Gastrocnemius medialis (tissue), 4 donors: Measurements from ENCODE around the gene TTC9. TPM values are rescaled to one million over a fixed set of nuclear protein-coding genes. Genes with fewer than 3 reads are reported as not detected.

ENCODE experiments used
- ATAC-seq, 2 donors: fragments of 150-250 bp; one replicate each; pipeline ENCODE4 v1.9.1; 2016
- DNase-seq, 2 donors: peaks; one replicate each; pipeline ENCODE4 v3.0.0-alpha.2; 2019
- H3K27ac ChIP-seq, 4 donors: fragments of 200-600 bp; sonication (generic); 1 replicate in 1 of 4; 2 replicates in 3 of 4; pipeline ENCODE4 v1.5.1; 2016 to 2018; ENCODE audit warnings: mild to moderate bottlenecking in 2 of 4, moderate library complexity in 1 of 4
- H3K27me3 ChIP-seq, 3 donors: fragments of 200-600 bp; sonication (generic) in 2 of 3; 1 replicate in 1 of 3; 2 replicates in 2 of 3; pipeline versions ENCODE4 v1.5.1 to v1.6.0; 2016 to 2019; ENCODE audit warnings: mild to moderate bottlenecking in 1 of 3, moderate library complexity in 1 of 3
- H3K36me3 ChIP-seq, 2 donors: fragments of 200-600 bp; sonication (generic) in 1 of 2; one replicate each; pipeline ENCODE4 v1.5.1; 2017 to 2018
- H3K4me1 ChIP-seq, 2 donors: fragments of 200-600 bp; sonication (generic) in 1 of 2; one replicate each; pipeline ENCODE4 v1.5.1; 2016 to 2017; ENCODE audit warnings: mild to moderate bottlenecking in 2 of 2
- H3K4me3 ChIP-seq, 4 donors: fragments of 200-600 bp; sonication (generic) in 3 of 4; 1 replicate in 1 of 4; 2 replicates in 3 of 4; pipeline ENCODE4 v1.5.1; 2016 to 2019; ENCODE audit warnings: mild to moderate bottlenecking in 2 of 4
- H3K9me3 ChIP-seq, 3 donors: fragments of 200-600 bp; sonication (generic) in 2 of 3; 1 replicate in 1 of 3; 2 replicates in 2 of 3; pipeline ENCODE4 v1.5.1; 2016 to 2019
- POLR2A ChIP-seq, 2 donors: fragments of 450-650 bp; IDR thresholded peaks; one replicate each; pipeline ENCODE4 v1.6.1; 2017; ENCODE audit warnings: antibody characterized with exemption in 2 of 2, mild to moderate bottlenecking in 2 of 2, moderate library complexity in 2 of 2
- in situ Hi-C, 4 donors: fragments of 200-750 bp; cut with MboI; loops; one replicate each; pipeline versions ENCODE4 v1.15.0 to v1.8.0; 2017; ENCODE audit warnings: low sequenced_read_pairs in 4 of 4
- intact Hi-C: fragments of 100-400 bp; cut with DNase I; formaldehyde crosslinking; loops from one replicate; pipeline ENCODE4 v1.15.1; 2023; ENCODE audit warnings: low total_unique reads
- total RNA-seq, 4 donors: library from RNA; depleted of rRNA; stranded (reverse); fragments of >200 nt; gene quantifications; one replicate each; pipeline versions ENCODE4 v1.1.0 to v1.2.3, GENCODE V29; 2016
- TF ChIP-seq, protein P1 (sequence below), 5 experiments: fragments of 450-650 bp in 3 of 5; fragments of 200-600 bp in 2 of 5; sonication (generic) in 2 of 5; IDR thresholded peaks in 4 of 5; conservative IDR thresholded peaks in 1 of 5; 1 replicate in 4 of 5; 2 replicates in 1 of 5; pipeline ENCODE4 v1.5.1; 2016 to 2019; ENCODE audit warnings: antibody characterized with exemption in 5 of 5, mild to moderate bottlenecking in 3 of 5, moderate library complexity in 3 of 5

Gene TTC9
- total RNA-seq, 4 donors from 2014 or later = 4.4 to 10.8 (median 9.1) TPM

DNA sequence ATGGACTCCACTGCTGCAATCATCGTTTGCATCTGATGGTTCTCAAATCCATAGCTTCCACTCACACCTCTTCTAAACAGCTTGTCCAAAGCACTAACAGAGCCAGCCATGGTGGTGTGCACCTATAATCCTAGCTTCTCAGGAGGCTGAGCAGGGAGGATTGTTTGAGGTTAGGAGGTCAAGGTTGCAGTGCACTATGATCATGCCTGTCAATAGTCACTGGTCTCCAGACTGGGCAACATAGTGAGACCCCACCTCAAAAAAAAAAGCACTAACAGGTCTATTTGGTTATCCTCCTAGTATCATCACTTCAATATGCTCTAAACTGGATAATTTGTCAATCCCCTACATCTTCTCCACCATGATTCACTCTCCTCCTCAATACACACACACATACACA is 63.2 kb downstream of the TTC9 start:
- intact Hi-C loops = no loop called here
- no peak overlapping the region for H3K4me3 ChIP-seq
- DNase-seq (no peak), ATAC-seq (no peak)
- no peaks in the 10 kb centered on the region for H3K4me1 ChIP-seq
- no peaks in the 10 kb centered on the region for H3K27me3 ChIP-seq
- H3K27ac ChIP-seq = no peak overlapping the region
- in situ Hi-C loops = loop anchor here in 1 of 4 donors (25.0 kb wide), 1 partner anchor 893 kb away; no protein-coding TSS in a partner anchor
- H3K36me3 ChIP-seq = no peaks in the 10 kb centered on the region
- no peak for TF ChIP-seq POLR2A (IDR thresholded peaks at IDR 0.05)
- TF ChIP-seq, protein P1, sequence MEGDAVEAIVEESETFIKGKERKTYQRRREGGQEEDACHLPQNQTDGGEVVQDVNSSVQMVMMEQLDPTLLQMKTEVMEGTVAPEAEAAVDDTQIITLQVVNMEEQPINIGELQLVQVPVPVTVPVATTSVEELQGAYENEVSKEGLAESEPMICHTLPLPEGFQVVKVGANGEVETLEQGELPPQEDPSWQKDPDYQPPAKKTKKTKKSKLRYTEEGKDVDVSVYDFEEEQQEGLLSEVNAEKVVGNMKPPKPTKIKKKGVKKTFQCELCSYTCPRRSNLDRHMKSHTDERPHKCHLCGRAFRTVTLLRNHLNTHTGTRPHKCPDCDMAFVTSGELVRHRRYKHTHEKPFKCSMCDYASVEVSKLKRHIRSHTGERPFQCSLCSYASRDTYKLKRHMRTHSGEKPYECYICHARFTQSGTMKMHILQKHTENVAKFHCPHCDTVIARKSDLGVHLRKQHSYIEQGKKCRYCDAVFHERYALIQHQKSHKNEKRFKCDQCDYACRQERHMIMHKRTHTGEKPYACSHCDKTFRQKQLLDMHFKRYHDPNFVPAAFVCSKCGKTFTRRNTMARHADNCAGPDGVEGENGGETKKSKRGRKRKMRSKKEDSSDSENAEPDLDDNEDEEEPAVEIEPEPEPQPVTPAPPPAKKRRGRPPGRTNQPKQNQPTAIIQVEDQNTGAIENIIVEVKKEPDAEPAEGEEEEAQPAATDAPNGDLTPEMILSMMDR (IDR thresholded peaks at IDR 0.05 in 4 of 5, conservative IDR thresholded peaks at IDR 0.05 in 1 of 5) = no peak
- no peaks in the 10 kb centered on the region for H3K9me3 ChIP-seq

DNA sequence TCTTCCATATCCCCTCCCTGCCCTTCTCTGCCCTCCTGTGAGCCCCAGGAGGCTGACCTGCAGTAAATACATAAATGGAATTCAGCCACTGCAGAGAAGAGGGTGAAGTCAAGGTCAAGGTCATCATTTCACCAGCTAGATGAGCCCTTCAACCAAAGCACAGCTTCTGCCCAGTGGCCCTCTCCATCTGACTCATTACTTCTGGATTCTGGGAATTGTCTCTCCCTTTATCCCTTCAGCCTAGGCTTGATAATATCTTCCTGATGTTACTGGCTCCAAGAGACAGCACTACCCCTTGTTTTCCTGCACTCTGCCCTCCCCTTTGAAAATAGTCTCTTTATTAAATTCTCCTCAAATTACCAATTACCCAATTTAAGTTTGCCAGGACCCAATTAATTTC is 64.5 kb downstream of the TTC9 start:
- no peaks in the 10 kb centered on the region for H3K36me3 ChIP-seq
- ATAC-seq = no peak
- intact Hi-C loops = no loop called here
- no peaks in the 10 kb centered on the region for H3K9me3 ChIP-seq
- no peak overlapping the region for H3K27ac ChIP-seq
- DNase-seq = no peak
- no peaks in the 10 kb centered on the region for H3K4me1 ChIP-seq
- in situ Hi-C loops = loop anchor here in 1 of 4 donors (25.0 kb wide), 1 partner anchor 894 kb away; no protein-coding TSS in a partner anchor
- H3K27me3 ChIP-seq = no peaks in the 10 kb centered on the region
- no peak overlapping the region for H3K4me3 ChIP-seq
- no peak for TF ChIP-seq POLR2A (IDR thresholded peaks at IDR 0.05)
- TF ChIP-seq, protein P1 (IDR thresholded peaks at IDR 0.05 in 4 of 5, conservative IDR thresholded peaks at IDR 0.05 in 1 of 5) = no peak

DNA sequence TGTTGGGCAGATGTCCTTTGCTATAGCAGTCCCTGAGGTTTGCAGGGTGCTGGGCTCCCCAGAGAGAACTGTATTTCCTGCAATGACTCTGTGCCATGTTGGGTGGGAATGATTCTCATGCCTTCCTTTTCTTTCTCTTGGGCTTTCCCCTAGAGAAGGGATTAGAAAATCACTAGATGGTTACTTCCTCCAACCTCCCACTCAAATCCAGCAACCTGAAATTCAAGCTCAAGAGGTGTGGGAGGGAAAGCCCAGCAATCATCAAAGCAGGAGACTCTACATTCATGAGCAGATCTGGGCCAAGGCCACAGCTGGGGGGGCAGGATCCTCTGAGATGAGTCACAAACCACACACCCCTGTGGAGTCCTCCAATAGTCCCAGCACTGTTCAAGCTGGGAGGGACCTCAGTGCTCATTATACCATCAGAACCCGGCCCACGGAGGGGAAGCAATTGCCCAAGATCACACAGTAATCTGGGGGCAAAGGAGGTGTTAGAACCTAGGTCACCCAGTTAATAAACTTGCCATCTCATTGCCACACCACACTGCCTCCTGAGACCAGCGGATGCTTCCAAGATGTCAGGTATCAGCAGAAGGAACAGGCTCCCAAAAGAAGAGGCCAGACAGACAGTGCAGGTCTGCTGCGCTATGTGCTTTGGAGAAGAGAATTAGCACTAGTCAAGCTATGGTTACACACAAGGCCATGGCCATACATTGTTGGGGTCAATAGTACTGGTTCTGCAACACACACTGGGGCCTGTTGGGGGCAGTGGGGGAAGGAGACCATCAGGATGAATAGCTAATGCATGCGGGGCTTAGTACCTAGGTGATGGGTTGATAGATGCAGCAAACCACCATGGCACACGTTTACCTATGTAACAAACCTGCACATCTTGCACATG is 65.7 kb downstream of the TTC9 start:
- DNase-seq (no peak), ATAC-seq (no peak)
- H3K9me3 ChIP-seq = no peaks in the 10 kb centered on the region
- H3K27ac ChIP-seq = no peak overlapping the region
- H3K36me3 ChIP-seq = no peaks in the 10 kb centered on the region
- in situ Hi-C loops (loop anchor here in 1 of 4 donors (25.0 kb wide), 1 partner anchor 895 kb away; no protein-coding TSS in a partner anchor), intact Hi-C loops (no loop called here)
- no peak for TF ChIP-seq POLR2A (IDR thresholded peaks at IDR 0.05)
- TF ChIP-seq, protein P1 (IDR thresholded peaks at IDR 0.05 in 4 of 5, conservative IDR thresholded peaks at IDR 0.05 in 1 of 5) = no peak
- no peaks in the 10 kb centered on the region for H3K27me3 ChIP-seq
- H3K4me3 ChIP-seq = no peak overlapping the region
- H3K4me1 ChIP-seq = no peaks in the 10 kb centered on the region

DNA sequence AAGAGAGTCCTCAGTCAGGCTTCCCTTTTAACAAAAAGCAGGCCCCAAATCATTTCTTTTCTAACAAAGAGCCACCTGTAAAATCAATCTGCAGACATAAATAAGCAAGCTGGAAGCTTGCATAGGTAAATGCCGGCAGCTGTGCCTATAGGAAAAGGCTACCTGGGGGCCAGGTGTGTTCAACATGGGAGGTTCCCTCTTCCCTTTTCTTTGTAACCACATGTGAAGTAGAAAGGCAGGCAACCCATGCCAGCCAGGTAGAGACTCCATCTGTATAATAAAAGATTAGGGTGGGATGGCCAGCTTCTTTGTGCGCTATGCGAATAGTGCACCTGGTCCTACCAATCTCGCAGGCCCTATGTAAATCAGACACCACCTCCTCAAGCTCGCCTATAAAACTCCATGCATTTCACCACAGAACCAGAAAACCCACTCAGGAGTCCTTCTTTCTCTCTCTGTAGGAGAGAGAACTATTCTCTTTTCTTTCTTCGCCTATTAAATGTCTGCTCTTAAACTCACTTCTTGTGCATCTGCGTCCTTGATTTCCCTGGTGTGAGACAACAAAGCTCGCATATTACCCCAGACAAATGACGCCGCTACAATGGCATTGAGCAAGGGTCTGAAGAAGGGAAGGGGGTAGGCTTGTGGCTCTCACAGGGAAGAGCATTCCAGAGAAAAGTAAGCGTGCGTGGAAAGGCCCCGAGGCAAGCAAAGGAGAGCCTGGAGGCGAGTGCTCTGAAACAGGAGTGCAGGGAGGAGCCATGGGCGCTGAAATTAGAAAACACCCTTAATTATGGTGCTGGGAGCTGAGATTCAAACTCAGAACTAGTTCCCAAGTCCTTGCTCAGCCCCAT is 67.2 kb downstream of the TTC9 start:
- ATAC-seq (no peak), DNase-seq (no peak)
- Histone ChIP-seq H3K9me3 (no peaks in the 10 kb centered on the region), H3K36me3 (no peaks in the 10 kb centered on the region), H3K4me1 (no peaks in the 10 kb centered on the region), H3K27ac (no peak overlapping the region), H3K27me3 (no peaks in the 10 kb centered on the region), H3K4me3 (no peak overlapping the region)
- no peak for TF ChIP-seq POLR2A (IDR thresholded peaks at IDR 0.05)
- TF ChIP-seq, protein P1 (IDR thresholded peaks at IDR 0.05 in 4 of 5, conservative IDR thresholded peaks at IDR 0.05 in 1 of 5) = no peak
- intact Hi-C loops = no loop called here
- in situ Hi-C loops = loop anchor here in 1 of 4 donors (25.0 kb wide), 1 partner anchor 897 kb away; no protein-coding TSS in a partner anchor
